H1 (cell line): Measurements from ENCODE around the gene PKM. TPM values are rescaled to one million over a fixed set of nuclear protein-coding genes. Genes with fewer than 3 reads are reported as not detected.

Experiments
- KDM4A ChIP-seq: IDR thresholded peaks from one replicate; pipeline ENCODE4 v1.7.1; 2012; ENCODE audit warnings: low read depth, mild to moderate bottlenecking, moderate library complexity, low read length, inconsistent platforms; ENCODE audit not compliant: severe bottlenecking
- NANOG ChIP-seq: IDR thresholded peaks from 2 replicates; pipeline ENCODE4 v1.6.1; 2011; ENCODE audit warnings: low read length, low read depth, mild to moderate bottlenecking, inconsistent platforms; ENCODE audit not compliant: insufficient read depth, poor library complexity, severe bottlenecking
- SAP30 ChIP-seq: fragments of 300-600 bp; sonication (generic); IDR thresholded peaks from 2 replicates; pipeline ENCODE4 v1.7.1; 2012; ENCODE audit warnings: low read length, moderate library complexity, mild to moderate bottlenecking, inconsistent platforms; ENCODE audit not compliant: insufficient read depth, insufficient replicate concordance
- TAF1 ChIP-seq: IDR thresholded peaks from 2 replicates; pipeline ENCODE4 v1.6.1; 2011; ENCODE audit warnings: mild to moderate bottlenecking, low read depth, low read length
- polyA plus RNA-seq, 7 experiments: library from polyadenylated mRNA; depleted of rRNA in 3 of 7; stranded (reverse) in 5 of 7; unstranded in 2 of 7; fragments of >200 nt in 5 of 7; fragments of 200-250 nt in 2 of 7; gene quantifications; 1 replicate in 5 of 7; 2 replicates in 1 of 7; 4 replicates in 1 of 7; pipeline versions ENCODE4 v1.2.1 to v1.2.3, GENCODE V29; 2011 to 2013; ENCODE audit warnings: missing spikeins in 2 of 7, mixed read lengths in 2 of 7
- total RNA-seq: library from RNA; stranded (reverse); fragmentation: NEBNext Ultra II Directional; extraction: Animal tissue kit (Norgen Biotek cat#: 25700); gene quantifications from 2 replicates; pipeline ENCODE4 v1.2.1, GENCODE V29; 2021

The PKM gene
- total and polyA plus RNA-seq, 2 of the 8 experiments (the other 6 are each of a cell fraction or from before 2014, with no cell fraction given): 780 to 856 TPM

GRCh38 chr15:72265031-72265430 is 34.0 kb upstream of the PKM start (continued):
- no peak for TF ChIP-seq NANOG
- no peak for TF ChIP-seq KDM4A
- TF ChIP-seq TAF1: no peak
- no peak for TF ChIP-seq SAP30
- TF ChIP-seq, all 59 proteins: peak for 0
